Aorta (tissue), 5 donors: ENCODE results near the gene PLCB2. TPM values are rescaled to one million over a fixed set of nuclear protein-coding genes. Genes with fewer than 3 reads are reported as not detected.

Source experiments
- ATAC-seq: fragments of 200-7000 bp; cut with Tn5 transposase; one replicate; pipeline ENCODE4 v1.9.1; 2022; ENCODE audit warnings: moderate library complexity; ENCODE audit not compliant: low FRiP score
- DNase-seq, 2 donors: peaks; one replicate each; pipeline ENCODE4 v3.0.0-alpha.2; 2020
- H3K27ac ChIP-seq, 2 donors: one replicate each; pipeline ENCODE4 v1.5.1; 2013; ENCODE audit warnings: low read length in 2 of 2, mild to moderate bottlenecking in 2 of 2, moderate library complexity in 2 of 2, control low read depth in 1 of 2, inconsistent platforms in 1 of 2, low read depth in 1 of 2
- H3K27me3 ChIP-seq, 2 donors: one replicate each; pipeline ENCODE4 v1.6.1; 2013; ENCODE audit warnings: control low read depth in 1 of 2, low read length in 1 of 2, mild to moderate bottlenecking in 1 of 2, moderate library complexity in 1 of 2; ENCODE audit not compliant: insufficient read depth in 2 of 2, control insufficient read depth in 1 of 2
- H3K36me3 ChIP-seq, 2 donors: one replicate each; pipeline ENCODE4 v1.6.1; 2013; ENCODE audit warnings: control low read depth in 1 of 2, low read length in 1 of 2, mild to moderate bottlenecking in 1 of 2; ENCODE audit not compliant: insufficient read depth in 2 of 2, control insufficient read depth in 1 of 2
- H3K4me1 ChIP-seq, 2 donors: one replicate each; pipeline ENCODE4 v1.6.1; 2013; ENCODE audit warnings: low read length in 2 of 2, control low read depth in 1 of 2, mild to moderate bottlenecking in 1 of 2, moderate library complexity in 1 of 2; ENCODE audit not compliant: insufficient read depth in 2 of 2, control insufficient read depth in 1 of 2
- H3K4me3 ChIP-seq, 2 donors: one replicate each; pipeline ENCODE4 v1.5.1; 2013; ENCODE audit warnings: low read length in 2 of 2, control low read depth in 1 of 2, mild to moderate bottlenecking in 1 of 2
- H3K9me3 ChIP-seq: one replicate; pipeline ENCODE4 v1.6.1; 2013; ENCODE audit warnings: mild to moderate bottlenecking, low read length; ENCODE audit not compliant: control insufficient read depth
- WGBS, 2 donors: extraction: QIAGEN DNeasy Blood & Tissue Kit; methylation state at CpG; one replicate each; pipeline ENCODE4 v1.1.7; 2013; 5-methylcytosine and 5-hydroxymethylcytosine counted together
- intact Hi-C, 2 donors: fragments of 100-400 bp; cut with DNase I; formaldehyde crosslinking; loops; one replicate each; pipeline versions ENCODE4 v1.14.2 to v1.15.0; 2022
- polyA plus RNA-seq, 2 donors: library from polyadenylated mRNA; stranded (reverse); fragments of 200-250 nt; gene quantifications; one replicate each; pipeline ENCODE4 v1.2.3, GENCODE V29; 2013
- total RNA-seq, 2 donors: library from RNA; stranded (reverse); fragmentation: NEBNext Ultra II Directional; extraction: Animal tissue kit (Norgen Biotek cat#: 25700); gene quantifications; one replicate each; pipeline ENCODE4 v1.2.1, GENCODE V29; 2021
- donor health status: healthy with polysubstance abuse.
- donor health status: Bipolar disorder and iron deficiency.
- donor health status: DM: no; HTN: no; CAD: no.
- donor health status: DM: no; HTN: no; CAD: no.
- donor health status: DM: yes; HTN: yes; CAD: no.

The PLCB2 gene
- total and polyA plus RNA-seq, 4 donors, result 5.8 to 55.8 (median 15.4) TPM

GRCh38 chr15:40343512-40343911, 35.8 kb upstream of the PLCB2 start:
- intact Hi-C loops, result loop anchor here (5.0 to 10.0 kb wide), 2 partner anchors 66 to 81 kb away; no protein-coding TSS in a partner anchor
- Histone ChIP-seq H3K27me3 (no peaks in the 10 kb centered on the region), H3K4me1 (peaks cover 0 to 3% of the 10 kb centered on the region in 2 donors), H3K36me3 (no peaks in the 10 kb centered on the region), H3K27ac (peak overlapping the region; percentile 83 to 89), H3K4me3 (no peak overlapping the region), H3K9me3 (no peaks in the 10 kb centered on the region)
- ATAC-seq (peak; percentile 22), DNase-seq (peak; percentile 87 to 88)
- 29 to 40% methylated on average over 10 of the region's 10 CpGs for WGBS, 2 donors

GRCh38 chr15:40342416-40343320, 34.9 kb upstream of the PLCB2 start:
- Histone ChIP-seq H3K9me3 (no peaks in the 10 kb centered on the region), H3K27me3 (no peaks in the 10 kb centered on the region), H3K4me1 (peaks cover 0 to 3% of the 10 kb centered on the region in 2 donors), H3K36me3 (no peaks in the 10 kb centered on the region), H3K4me3 (no peak overlapping the region), H3K27ac (peak overlapping the region; percentile 83 to 89)
- ATAC-seq (no peak), DNase-seq (no peak)
- intact Hi-C loops, result loop anchor here (5.0 to 10.0 kb wide), 2 partner anchors 65 to 82 kb away; no protein-coding TSS in a partner anchor
- 36 to 44% methylated on average over 7 of the region's 7 CpGs for WGBS, 2 donors

GRCh38 chr15:40340740-40341400, 33.1 kb upstream of the PLCB2 start, which contains the start of gene CCDC9B:
TSS of gene CCDC9B (minus strand) at chr15:40340939. CDS start at chr15:40340819, 120 bp downstream.
- Histone ChIP-seq H3K4me1 (peaks cover 0 to 3% of the 10 kb centered on the region in 2 donors), H3K27ac (peak within 1 kb of the TSS; percentile 96), H3K36me3 (no peaks in the 10 kb centered on the region), H3K27me3 (no peaks in the 10 kb centered on the region), H3K9me3 (no peaks in the 10 kb centered on the region), H3K4me3 (peak within 1 kb of the TSS in 1 of 2 donors; percentile 4)
- ATAC-seq (peak; percentile 85), DNase-seq (peak; percentile 95 to 97)
- WGBS, 2 donors, result 7 to 9% methylated on average over 17 of the region's 17 CpGs
- intact Hi-C loops, result loop anchor here (2.0 to 10.0 kb wide), 3 partner anchors 18 to 84 kb away; partner anchors contain the start of gene INAFM2 (in 1 of the 2)

GRCh38 chr15:40340038-40340739, 32.5 kb upstream of the PLCB2 start:
- H3K4me1 ChIP-seq, result peaks cover 0 to 3% of the 10 kb centered on the region in 2 donors
- peak; percentile 65 for ATAC-seq

GRCh38 chr15:40339621-40339945, 31.8 kb upstream of the PLCB2 start:
- H3K27ac ChIP-seq, result peak overlapping the region; percentile 96
- no peak for ATAC-seq
- H3K9me3 ChIP-seq, result no peaks in the 10 kb centered on the region
- WGBS, 2 donors, result 54 to 60% methylated on average over 7 of the region's 7 CpGs
- DNase-seq, result no peak
- no peaks in the 10 kb centered on the region for H3K36me3 ChIP-seq
- peak overlapping the region in 1 of 2 donors; percentile 4 for H3K4me3 ChIP-seq
- intact Hi-C loops, result loop anchor here in 1 of 2 donors (2.0 kb wide), 1 partner anchor 17 kb away; the partner anchor contains the start of gene INAFM2
- no peaks in the 10 kb centered on the region for H3K27me3 ChIP-seq
- peaks cover 0 to 3% of the 10 kb centered on the region in 2 donors for H3K4me1 ChIP-seq

More at GRCh38 chr15:40340038-40340739, 32.5 kb upstream of the PLCB2 start:
- Histone ChIP-seq H3K9me3 (no peaks in the 10 kb centered on the region), H3K27me3 (no peaks in the 10 kb centered on the region), H3K4me3 (peak overlapping the region in 1 of 2 donors; percentile 4), H3K36me3 (no peaks in the 10 kb centered on the region), H3K27ac (peak overlapping the region; percentile 96)
- WGBS, 2 donors, result 4% methylated on average over 14 of the region's 14 CpGs
- DNase-seq, result peak; percentile 93 to 95
- intact Hi-C loops, result loop anchor here (2.0 to 10.0 kb wide), 3 partner anchors 17 to 85 kb away; partner anchors contain the start of gene INAFM2 (in 1 of the 2)

GRCh38 chr15:40338921-40339620, 31.3 kb upstream of the PLCB2 start:
- no peak for ATAC-seq
- intact Hi-C loops, result loop anchor here in 1 of 2 donors (2.0 kb wide), 1 partner anchor 16 kb away; the partner anchor contains the start of gene INAFM2
- peak; percentile 82 to 89 for DNase-seq

GRCh38 chr15:40338041-40338657, 30.4 kb upstream of the PLCB2 start:
- Histone ChIP-seq H3K4me1 (no peaks in the 10 kb centered on the region), H3K27ac (peak overlapping the region; percentile 96), H3K27me3 (no peaks in the 10 kb centered on the region), H3K36me3 (no peaks in the 10 kb centered on the region), H3K4me3 (no peak overlapping the region), H3K9me3 (no peaks in the 10 kb centered on the region)
- no peak for ATAC-seq
- intact Hi-C loops, result loop anchor here in 1 of 2 donors (2.0 kb wide), 1 partner anchor 15 kb away; the partner anchor contains the start of gene INAFM2
- WGBS, 2 donors, result 13 to 17% methylated on average over 11 of the region's 11 CpGs
- peak; percentile 90 to 91 for DNase-seq

More at GRCh38 chr15:40338921-40339620, 31.3 kb upstream of the PLCB2 start:
- H3K9me3 ChIP-seq, result no peaks in the 10 kb centered on the region
- peaks cover 0 to 3% of the 10 kb centered on the region in 2 donors for H3K4me1 ChIP-seq
- no peak overlapping the region for H3K4me3 ChIP-seq
- H3K36me3 ChIP-seq, result no peaks in the 10 kb centered on the region
- H3K27ac ChIP-seq, result peak overlapping the region; percentile 96
- no peaks in the 10 kb centered on the region for H3K27me3 ChIP-seq
- WGBS, 2 donors, result 21 to 26% methylated on average over 10 to 11 of the region's 11 CpGs
